Tibial nerve (tissue), 4 donors: ENCODE results near the gene UPF3B. TPM values are rescaled to one million over a fixed set of nuclear protein-coding genes. Genes with fewer than 3 reads are reported as not detected.
"Not testable (repeated sequence)": the region's sequence is repeated elsewhere in the genome, so short reads cannot be mapped to it uniquely, and the experiment has no call there.

Experiments
- DNase-seq, 2 donors: peaks; one replicate each; pipeline ENCODE4 v3.0.0-alpha.2; 2019; ENCODE audit warnings: low spot score in 2 of 2
- H3K27ac ChIP-seq, 4 donors: fragments of 200-600 bp; sonication (generic) in 3 of 4; one replicate each; pipeline ENCODE4 v1.5.1; 2017 to 2019; ENCODE audit warnings: mild to moderate bottlenecking in 1 of 4
- H3K27me3 ChIP-seq, 2 donors: fragments of 200-600 bp; sonication (generic) in 1 of 2; one replicate each; pipeline versions ENCODE4 v1.5.1 to v1.6.0; 2017 to 2019
- H3K36me3 ChIP-seq, 3 donors: fragments of 200-600 bp; sonication (generic); one replicate each; pipeline ENCODE4 v1.5.1; 2018 to 2019
- H3K4me1 ChIP-seq, 4 donors: fragments of 200-600 bp; sonication (generic) in 3 of 4; one replicate each; pipeline ENCODE4 v1.5.1; 2017 to 2019
- H3K4me3 ChIP-seq, 4 donors: fragments of 200-600 bp; sonication (generic) in 3 of 4; one replicate each; pipeline ENCODE4 v1.5.1; 2017 to 2019; ENCODE audit warnings: mild to moderate bottlenecking in 1 of 4, moderate library complexity in 1 of 4
- H3K9me3 ChIP-seq, 4 donors: fragments of 200-600 bp; sonication (generic) in 3 of 4; one replicate each; pipeline ENCODE4 v1.5.1; 2017 to 2019
- CTCF ChIP-seq, 5 experiments: fragments of 200-600 bp in 3 of 5; fragments of 450-650 bp in 2 of 5; sonication (generic) in 3 of 5; IDR thresholded peaks; one replicate each; pipeline ENCODE4 v1.5.1; 2016 to 2019; ENCODE audit warnings: antibody characterized with exemption in 5 of 5, mild to moderate bottlenecking in 3 of 5, moderate library complexity in 2 of 5
- EP300 ChIP-seq, 2 donors: sonication (generic); formaldehyde crosslinking; IDR thresholded peaks; one replicate each; pipeline ENCODE4 v1.6.1; 2017; ENCODE audit warnings: antibody characterized with exemption in 2 of 2, mild to moderate bottlenecking in 1 of 2
- POLR2A ChIP-seq, 2 donors: fragments of 450-650 bp; IDR thresholded peaks; one replicate each; pipeline ENCODE4 v1.6.1; 2017; ENCODE audit warnings: antibody characterized with exemption in 2 of 2, mild to moderate bottlenecking in 2 of 2, moderate library complexity in 2 of 2
- WGBS, 2 donors: methylation state at CpG; one replicate each; pipeline ENCODE4 v1.1.5; 2018; 5-methylcytosine and 5-hydroxymethylcytosine counted together
- total RNA-seq, 4 donors: library from RNA; depleted of rRNA; stranded (reverse); fragments of >200 nt; gene quantifications; one replicate each; pipeline ENCODE4 v1.1.0, GENCODE V29; 2016

The UPF3B gene
- total RNA-seq, 4 donors from 2014 or later = 6.3 to 7.0 (median 6.6) TPM

GRCh38 chrX:119833905-119834304 lies 18.9 kb downstream of the UPF3B start:
- Histone ChIP-seq H3K9me3 (no peaks in the 10 kb centered on the region), H3K27me3 (no peaks in the 10 kb centered on the region), H3K4me3 (no peak overlapping the region), H3K36me3 (peaks cover 0 to 81% (median 0%) of the 10 kb centered on the region in 3 donors), H3K27ac (no peak overlapping the region), H3K4me1 (no peaks in the 10 kb centered on the region)
- 80 to 83% methylated on average over 3 of the region's 3 CpGs for WGBS, 2 donors
- DNase-seq = no peak
- TF ChIP-seq EP300 (IDR thresholded peaks at IDR 0.05) (no peak), POLR2A (IDR thresholded peaks at IDR 0.05) (no peak), CTCF (IDR thresholded peaks at IDR 0.05) (no peak)

GRCh38 chrX:119828446-119828845 lies 24.3 kb downstream of the UPF3B start:
- Histone ChIP-seq H3K9me3 (no peaks in the 10 kb centered on the region), H3K4me3 (no peak overlapping the region), H3K36me3 (peaks cover 0 to 38% (median 0%) of the 10 kb centered on the region in 3 donors), H3K27ac (no peak overlapping the region), H3K4me1 (no peaks in the 10 kb centered on the region), H3K27me3 (no peaks in the 10 kb centered on the region)
- DNase-seq = no peak
- 89 to 90% methylated on average over 5 of the region's 5 CpGs for WGBS, 2 donors
- no peak for TF ChIP-seq EP300 (IDR thresholded peaks at IDR 0.05)
- no peak for TF ChIP-seq CTCF (IDR thresholded peaks at IDR 0.05)
- no peak for TF ChIP-seq POLR2A (IDR thresholded peaks at IDR 0.05)

- WGBS, 2 donors = 31 to 57% methylated on average over 7 of the region's 7 CpGs
- TF ChIP-seq POLR2A (IDR thresholded peaks at IDR 0.05) (no peak), EP300 (IDR thresholded peaks at IDR 0.05) (peak in 1 of 2 donors; percentile 25), CTCF (IDR thresholded peaks at IDR 0.05) (no peak)
- Histone ChIP-seq H3K9me3 (no peaks in the 10 kb centered on the region), H3K27ac (peak overlapping the region in 2 of 4 donors; percentile 41 to 43), H3K36me3 (peaks cover 0 to 19% (median 0%) of the 10 kb centered on the region in 3 donors), H3K4me1 (no peaks in the 10 kb centered on the region), H3K4me3 (no peak overlapping the region), H3K27me3 (no peaks in the 10 kb centered on the region)
- peak in 1 of 2 donors; percentile 23 for DNase-seq
Observed at GRCh38 chrX:119826399-119826959, 26.3 kb downstream of the UPF3B start.

- not testable (repeated sequence) for H3K4me1 ChIP-seq, DNase-seq, H3K9me3 ChIP-seq, H3K27ac ChIP-seq, H3K27me3 ChIP-seq, H3K4me3 ChIP-seq, H3K36me3 ChIP-seq
- 78 to 88% methylated on average over 2 of the region's 5 CpGs for WGBS, 2 donors
Observed at GRCh38 chrX:119824221-119824620, 28.5 kb downstream of the UPF3B start.

GRCh38 chrX:119821703-119822102 lies 31.1 kb downstream of the UPF3B start:
- H3K9me3 ChIP-seq, H3K4me1 ChIP-seq, DNase-seq, H3K36me3 ChIP-seq, H3K27ac ChIP-seq, H3K4me3 ChIP-seq, H3K27me3 ChIP-seq: not testable (repeated sequence)
- 71 to 74% methylated on average over 3 of the region's 3 CpGs for WGBS, 2 donors

GRCh38 chrX:119817130-119817690 lies 35.6 kb downstream of the UPF3B start:
- Histone ChIP-seq H3K27ac (peak overlapping the region in 1 of 4 donors; percentile 22), H3K27me3 (no peaks in the 10 kb centered on the region), H3K4me1 (no peaks in the 10 kb centered on the region), H3K36me3 (no peaks in the 10 kb centered on the region), H3K9me3 (no peaks in the 10 kb centered on the region), H3K4me3 (no peak overlapping the region)
- no peak for TF ChIP-seq EP300 (IDR thresholded peaks at IDR 0.05)
- no peak for TF ChIP-seq CTCF (IDR thresholded peaks at IDR 0.05)
- no peak for TF ChIP-seq POLR2A (IDR thresholded peaks at IDR 0.05)
- peak in 1 of 2 donors; percentile 12 for DNase-seq
- WGBS, 2 donors = 83 to 91% methylated on average over 4 to 6 of the region's 6 CpGs
